CD4-positive, alpha-beta T cell treated with Interleukin-4 for 1 hour (primary cell): ENCODE results near the gene DLG4.

Experiments used
- DNase-seq, 2 donors: peaks; one replicate each; pipeline ENCODE4 v3.0.0-alpha.2; 2020 to 2022

Gene DLG4

GRCh38 chr17:7141824-7142223, 77.8 kb downstream of the DLG4 start:
- DNase-seq, result no peak

- no peak for DNase-seq
These were observed 80.2 kb downstream of the DLG4 start for GRCh38 chr17:7139400-7139799.

GRCh38 chr17:7138800-7139381, 80.7 kb downstream of the DLG4 start:
- no peak for DNase-seq

- no peak for DNase-seq
These were observed 82.3 kb downstream of the DLG4 start for GRCh38 chr17:7137171-7137943.
